Measurements from ENCODE around the gene RRP1. TPM values are rescaled to one million over a fixed set of nuclear protein-coding genes. Genes with fewer than 3 reads are reported as not detected.

Gene RRP1
- total and polyA plus RNA-seq, 2 of the 13 experiments (the other 11 are each of a cell fraction or from before 2014, with no cell fraction given): 20.1 to 35.1 TPM

DNA sequence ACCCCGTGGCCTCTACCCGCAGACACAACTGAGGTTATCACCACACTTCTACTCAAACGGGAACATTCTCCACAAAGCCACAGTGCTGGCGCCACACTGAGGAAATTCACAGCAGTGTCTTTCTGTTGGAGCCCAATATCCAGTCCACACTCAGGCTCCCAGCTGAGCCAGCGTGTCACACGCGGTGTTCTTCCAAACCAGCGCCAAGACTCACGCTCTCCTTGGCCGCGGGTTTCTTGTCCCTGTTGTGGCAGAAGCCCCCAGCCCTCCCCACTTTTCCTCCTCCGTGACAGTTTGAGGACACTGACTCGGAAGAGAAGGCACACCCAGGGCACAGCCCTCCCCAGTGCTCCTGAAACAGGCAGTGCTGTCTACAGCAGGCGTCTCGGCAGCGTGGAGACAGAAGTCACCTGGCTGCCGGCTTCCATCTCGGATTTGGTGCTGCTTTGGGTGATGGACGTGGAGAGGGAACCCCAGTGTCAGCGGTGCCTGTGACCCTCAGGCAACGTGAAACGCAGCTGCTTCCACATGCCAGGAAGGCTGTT lies 40.3 kb downstream of the RRP1 start (continued):
- TF ChIP-seq AFF4 (CRISPR knock-in tag; IDR thresholded peaks at IDR 0.05): no peak
- no peak for TF ChIP-seq SIX4 (CRISPR knock-in tag; IDR thresholded peaks at IDR 0.05)
- TF ChIP-seq, protein P1, sequence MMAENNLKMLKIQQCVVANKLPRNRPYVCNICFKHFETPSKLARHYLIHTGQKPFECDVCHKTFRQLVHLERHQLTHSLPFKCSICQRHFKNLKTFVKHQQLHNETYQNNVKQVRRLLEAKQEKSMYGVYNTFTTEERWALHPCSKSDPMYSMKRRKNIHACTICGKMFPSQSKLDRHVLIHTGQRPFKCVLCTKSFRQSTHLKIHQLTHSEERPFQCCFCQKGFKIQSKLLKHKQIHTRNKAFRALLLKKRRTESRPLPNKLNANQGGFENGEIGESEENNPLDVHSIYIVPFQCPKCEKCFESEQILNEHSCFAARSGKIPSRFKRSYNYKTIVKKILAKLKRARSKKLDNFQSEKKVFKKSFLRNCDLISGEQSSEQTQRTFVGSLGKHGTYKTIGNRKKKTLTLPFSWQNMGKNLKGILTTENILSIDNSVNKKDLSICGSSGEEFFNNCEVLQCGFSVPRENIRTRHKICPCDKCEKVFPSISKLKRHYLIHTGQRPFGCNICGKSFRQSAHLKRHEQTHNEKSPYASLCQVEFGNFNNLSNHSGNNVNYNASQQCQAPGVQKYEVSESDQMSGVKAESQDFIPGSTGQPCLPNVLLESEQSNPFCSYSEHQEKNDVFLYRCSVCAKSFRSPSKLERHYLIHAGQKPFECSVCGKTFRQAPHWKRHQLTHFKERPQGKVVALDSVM (CRISPR knock-in tag; IDR thresholded peaks at IDR 0.05): no peak
- no peak for TF ChIP-seq YEATS2 (CRISPR knock-in tag; IDR thresholded peaks at IDR 0.05; ENCODE audit: borderline replicate concordance)
- TF ChIP-seq, protein P2, sequence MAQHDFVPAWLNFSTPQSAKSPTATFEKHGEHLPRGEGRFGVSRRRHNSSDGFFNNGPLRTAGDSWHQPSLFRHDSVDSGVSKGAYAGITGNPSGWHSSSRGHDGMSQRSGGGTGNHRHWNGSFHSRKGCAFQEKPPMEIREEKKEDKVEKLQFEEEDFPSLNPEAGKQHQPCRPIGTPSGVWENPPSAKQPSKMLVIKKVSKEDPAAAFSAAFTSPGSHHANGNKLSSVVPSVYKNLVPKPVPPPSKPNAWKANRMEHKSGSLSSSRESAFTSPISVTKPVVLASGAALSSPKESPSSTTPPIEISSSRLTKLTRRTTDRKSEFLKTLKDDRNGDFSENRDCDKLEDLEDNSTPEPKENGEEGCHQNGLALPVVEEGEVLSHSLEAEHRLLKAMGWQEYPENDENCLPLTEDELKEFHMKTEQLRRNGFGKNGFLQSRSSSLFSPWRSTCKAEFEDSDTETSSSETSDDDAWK (CRISPR knock-in tag; IDR thresholded peaks at IDR 0.05): no peak
- no peak for TF ChIP-seq ZNF263 (CRISPR knock-in tag; IDR thresholded peaks at IDR 0.05)
- peak; percentile 38; the same call in 1 of the 2 replicates for TF ChIP-seq RAD21 (CRISPR knock-in tag; IDR thresholded peaks at IDR 0.05)
- peak; percentile 36; the same call in 1 of the 2 replicates for TF ChIP-seq SALL1 (CRISPR knock-in tag; IDR thresholded peaks at IDR 0.05)
- TF ChIP-seq, protein P3, sequence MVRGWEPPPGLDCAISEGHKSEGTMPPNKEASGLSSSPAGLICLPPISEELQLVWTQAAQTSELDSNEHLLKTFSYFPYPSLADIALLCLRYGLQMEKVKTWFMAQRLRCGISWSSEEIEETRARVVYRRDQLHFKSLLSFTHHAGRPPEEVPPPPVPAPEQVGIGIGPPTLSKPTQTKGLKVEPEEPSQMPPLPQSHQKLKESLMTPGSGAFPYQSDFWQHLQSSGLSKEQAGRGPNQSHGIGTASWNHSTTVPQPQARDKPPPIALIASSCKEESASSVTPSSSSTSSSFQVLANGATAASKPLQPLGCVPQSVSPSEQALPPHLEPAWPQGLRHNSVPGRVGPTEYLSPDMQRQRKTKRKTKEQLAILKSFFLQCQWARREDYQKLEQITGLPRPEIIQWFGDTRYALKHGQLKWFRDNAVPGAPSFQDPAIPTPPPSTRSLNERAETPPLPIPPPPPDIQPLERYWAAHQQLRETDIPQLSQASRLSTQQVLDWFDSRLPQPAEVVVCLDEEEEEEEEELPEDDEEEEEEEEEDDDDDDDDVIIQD (CRISPR knock-in tag; IDR thresholded peaks at IDR 0.05; ENCODE audit: low read depth): peak; percentile 33; the same call in 1 of the 2 replicates
- no peak for TF ChIP-seq SCMH1 (CRISPR knock-in tag; IDR thresholded peaks at IDR 0.05; ENCODE audit: borderline replicate concordance)
- TF ChIP-seq ZNF775 (CRISPR knock-in tag; IDR thresholded peaks at IDR 0.05; ENCODE audit: borderline replicate concordance): no peak
- no peak for TF ChIP-seq ZNF878 (CRISPR knock-in tag; IDR thresholded peaks at IDR 0.05)
- TF ChIP-seq, protein P4, sequence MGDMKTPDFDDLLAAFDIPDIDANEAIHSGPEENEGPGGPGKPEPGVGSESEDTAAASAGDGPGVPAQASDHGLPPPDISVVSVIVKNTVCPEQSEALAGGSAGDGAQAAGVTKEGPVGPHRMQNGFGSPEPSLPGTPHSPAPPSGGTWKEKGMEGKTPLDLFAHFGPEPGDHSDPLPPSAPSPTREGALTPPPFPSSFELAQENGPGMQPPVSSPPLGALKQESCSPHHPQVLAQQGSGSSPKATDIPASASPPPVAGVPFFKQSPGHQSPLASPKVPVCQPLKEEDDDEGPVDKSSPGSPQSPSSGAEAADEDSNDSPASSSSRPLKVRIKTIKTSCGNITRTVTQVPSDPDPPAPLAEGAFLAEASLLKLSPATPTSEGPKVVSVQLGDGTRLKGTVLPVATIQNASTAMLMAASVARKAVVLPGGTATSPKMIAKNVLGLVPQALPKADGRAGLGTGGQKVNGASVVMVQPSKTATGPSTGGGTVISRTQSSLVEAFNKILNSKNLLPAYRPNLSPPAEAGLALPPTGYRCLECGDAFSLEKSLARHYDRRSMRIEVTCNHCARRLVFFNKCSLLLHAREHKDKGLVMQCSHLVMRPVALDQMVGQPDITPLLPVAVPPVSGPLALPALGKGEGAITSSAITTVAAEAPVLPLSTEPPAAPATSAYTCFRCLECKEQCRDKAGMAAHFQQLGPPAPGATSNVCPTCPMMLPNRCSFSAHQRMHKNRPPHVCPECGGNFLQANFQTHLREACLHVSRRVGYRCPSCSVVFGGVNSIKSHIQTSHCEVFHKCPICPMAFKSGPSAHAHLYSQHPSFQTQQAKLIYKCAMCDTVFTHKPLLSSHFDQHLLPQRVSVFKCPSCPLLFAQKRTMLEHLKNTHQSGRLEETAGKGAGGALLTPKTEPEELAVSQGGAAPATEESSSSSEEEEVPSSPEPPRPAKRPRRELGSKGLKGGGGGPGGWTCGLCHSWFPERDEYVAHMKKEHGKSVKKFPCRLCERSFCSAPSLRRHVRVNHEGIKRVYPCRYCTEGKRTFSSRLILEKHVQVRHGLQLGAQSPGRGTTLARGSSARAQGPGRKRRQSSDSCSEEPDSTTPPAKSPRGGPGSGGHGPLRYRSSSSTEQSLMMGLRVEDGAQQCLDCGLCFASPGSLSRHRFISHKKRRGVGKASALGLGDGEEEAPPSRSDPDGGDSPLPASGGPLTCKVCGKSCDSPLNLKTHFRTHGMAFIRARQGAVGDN (CRISPR knock-in tag; IDR thresholded peaks at IDR 0.05): peak; percentile 46
- TF ChIP-seq NFRKB (IDR thresholded peaks at IDR 0.05): no peak
- peak; percentile 35; the same call in 1 of the 2 replicates for TF ChIP-seq SMC3 (IDR thresholded peaks at IDR 0.05; ENCODE audit: low read length)
- peak; percentile 52 for TF ChIP-seq STAG1 (CRISPR knock-in tag; IDR thresholded peaks at IDR 0.05)
- no peak for TF ChIP-seq ATM (IDR thresholded peaks at IDR 0.05; ENCODE audit: borderline replicate concordance)
- no peak for TF ChIP-seq NFATC3 (CRISPR knock-in tag; IDR thresholded peaks at IDR 0.05)
